ENCODE measurements around the gene ATAD3A.

The ATAD3A gene

DNA sequence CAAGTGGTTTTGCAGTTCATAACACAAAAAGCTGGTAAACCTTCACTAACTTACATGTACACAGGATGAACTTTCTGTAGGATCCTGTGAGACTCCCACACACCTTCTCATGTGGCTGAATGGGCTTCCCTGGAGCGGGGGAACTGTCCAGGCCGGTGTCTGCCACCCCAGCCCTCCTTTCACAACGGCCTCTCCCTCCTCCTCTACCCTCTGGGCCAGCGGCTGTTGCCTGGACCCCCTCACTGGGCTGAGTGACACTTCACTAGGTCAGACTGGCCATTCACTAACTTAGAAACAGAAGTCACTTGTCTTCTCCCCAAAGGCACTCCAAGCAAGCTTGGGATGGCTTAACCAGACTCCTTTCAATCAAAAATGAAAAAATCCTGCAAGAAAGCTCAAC lies 46.6 kb downstream of the ATAD3A start:
- DNase-seq: no peak

DNA sequence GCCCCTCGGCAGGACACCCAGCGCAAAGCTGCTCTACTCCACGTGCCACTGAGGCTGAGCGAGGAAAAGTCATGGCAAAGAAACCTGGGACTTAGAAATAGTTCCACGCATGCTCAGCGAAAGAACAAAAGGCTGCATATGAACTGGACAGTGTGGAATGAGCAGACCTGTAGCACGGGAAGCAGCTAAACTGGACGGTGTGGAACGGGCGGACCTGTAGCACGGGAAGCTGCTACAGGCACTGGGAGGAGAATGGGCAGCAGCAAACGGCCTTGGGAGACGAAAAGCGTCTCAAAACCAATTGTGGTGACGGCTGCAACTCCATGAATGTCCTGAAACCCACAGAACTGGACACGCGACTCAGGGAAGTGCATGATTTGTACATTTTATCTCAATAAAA lies 47.1 kb downstream of the ATAD3A start:
- no peak for DNase-seq

DNA sequence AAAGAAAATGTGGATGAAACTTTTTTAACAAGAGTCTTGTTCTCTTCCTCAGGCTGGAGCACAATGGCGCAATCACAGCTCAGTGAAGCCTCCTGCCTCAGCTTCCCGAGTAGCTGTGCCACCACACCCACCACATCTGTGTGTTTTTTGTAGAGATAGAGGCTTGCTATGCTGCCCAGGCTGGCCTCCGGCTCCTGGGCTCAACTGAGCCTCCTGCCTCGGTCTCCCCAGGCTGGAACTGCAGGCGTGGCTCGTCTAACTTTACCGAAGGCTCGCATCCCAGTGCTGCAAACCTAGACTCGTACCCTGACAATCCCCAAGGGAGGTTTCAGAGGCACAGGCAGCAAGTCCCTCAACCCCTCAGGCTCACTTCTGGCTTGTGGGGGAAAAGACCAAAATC lies 48.2 kb downstream of the ATAD3A start:
- no peak for DNase-seq

DNA sequence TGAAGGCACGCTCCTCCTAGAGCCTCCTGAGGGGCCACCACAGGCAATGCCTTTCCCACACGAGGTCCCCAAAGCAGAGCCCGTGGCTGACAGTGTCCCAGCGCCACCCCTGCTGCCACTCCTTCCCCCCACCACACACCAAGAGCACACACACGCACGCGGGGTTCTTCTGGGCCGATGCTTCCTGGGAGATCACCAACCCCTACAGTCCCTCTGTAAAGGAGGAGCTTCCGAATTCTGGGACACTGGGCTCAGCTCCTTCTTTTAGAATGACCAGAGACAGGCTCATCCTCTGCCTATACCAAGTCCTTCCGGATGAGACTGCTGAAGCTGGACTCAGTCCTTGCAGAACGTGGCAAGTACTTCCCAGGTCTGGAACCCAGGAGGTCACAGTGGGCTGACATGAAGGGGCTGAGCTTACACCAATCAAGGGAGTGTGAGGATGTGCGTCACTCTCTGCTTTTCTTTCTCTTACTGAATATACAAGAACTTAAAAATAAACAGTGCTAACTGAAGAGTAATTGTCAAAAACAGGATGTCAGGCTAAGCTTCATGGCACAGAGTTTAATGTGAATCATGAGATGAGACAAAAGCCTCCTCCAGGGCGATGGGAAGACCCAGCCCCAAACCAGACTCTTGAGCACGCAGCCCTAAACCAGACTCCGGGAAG lies 50.0 kb downstream of the ATAD3A start:
- DNase-seq: no peak

DNA sequence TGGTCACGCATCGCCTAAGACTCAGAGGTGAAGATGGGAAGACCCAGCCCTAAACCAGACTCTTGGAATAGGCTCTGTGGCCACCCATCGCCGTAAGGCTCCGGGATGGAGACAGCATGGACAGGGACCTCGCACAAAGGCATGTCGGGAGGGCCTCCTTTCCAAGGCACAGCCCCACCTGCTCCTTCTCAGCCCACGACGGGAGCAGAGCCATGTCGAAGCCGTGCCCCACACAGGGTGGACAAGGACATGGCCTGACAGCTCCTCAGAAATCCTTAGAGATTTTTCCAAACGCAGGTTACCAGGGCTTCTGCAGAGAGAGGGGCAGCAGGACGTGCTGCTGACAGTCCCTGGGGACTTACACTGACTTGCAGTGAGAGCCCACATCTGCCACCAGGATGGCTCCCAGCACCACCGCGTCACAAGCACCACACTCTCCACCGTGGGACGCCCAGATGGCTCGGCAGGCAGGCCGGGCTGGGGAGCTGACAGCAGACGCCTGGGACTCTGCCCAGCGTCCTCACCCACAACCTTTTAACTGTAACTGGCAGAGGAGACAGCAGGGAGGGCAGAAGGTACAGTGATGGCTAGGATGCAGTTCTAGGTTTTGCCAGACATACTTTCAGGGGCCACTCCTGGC lies 50.7 kb downstream of the ATAD3A start:
- no peak for DNase-seq

DNA sequence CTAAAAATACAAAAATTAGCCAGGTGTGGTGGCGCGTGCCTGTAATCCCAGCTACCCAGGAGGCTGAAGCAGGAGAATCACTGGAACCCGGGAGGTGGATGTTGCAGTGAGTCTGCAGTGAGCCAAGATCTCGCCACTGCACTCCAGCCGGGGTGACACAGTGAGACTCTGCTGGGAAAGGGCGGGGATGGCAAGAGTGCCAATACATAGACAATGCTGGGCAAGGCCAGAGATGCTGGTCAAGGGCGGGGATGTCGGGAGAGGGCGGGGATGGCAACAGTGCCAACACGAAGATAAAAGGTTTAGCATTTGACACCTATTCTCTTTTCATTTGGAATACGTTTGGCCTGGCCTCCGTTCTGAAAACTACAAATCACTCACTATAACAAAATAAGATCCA lies 51.7 kb downstream of the ATAD3A start:
- DNase-seq: no peak

DNA sequence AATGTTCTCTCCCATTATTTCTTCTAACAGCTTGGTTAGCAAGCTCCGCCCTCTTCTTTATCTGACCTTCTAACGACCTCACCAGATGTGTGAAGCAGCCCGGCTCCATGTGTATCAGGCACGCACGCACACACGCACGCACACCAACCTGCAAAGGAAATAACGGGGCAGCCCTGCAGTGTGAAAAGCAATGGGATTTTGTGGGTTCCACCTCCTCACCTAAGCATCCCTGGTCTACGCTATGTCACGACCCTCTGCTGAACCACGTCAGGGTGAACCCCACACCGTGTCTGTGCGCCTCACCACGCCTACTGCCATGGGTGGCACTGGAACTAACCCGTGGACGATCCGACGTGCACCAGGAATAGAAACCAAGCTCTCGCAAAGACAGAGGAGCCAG lies 52.3 kb downstream of the ATAD3A start:
- DNase-seq: no peak

DNA sequence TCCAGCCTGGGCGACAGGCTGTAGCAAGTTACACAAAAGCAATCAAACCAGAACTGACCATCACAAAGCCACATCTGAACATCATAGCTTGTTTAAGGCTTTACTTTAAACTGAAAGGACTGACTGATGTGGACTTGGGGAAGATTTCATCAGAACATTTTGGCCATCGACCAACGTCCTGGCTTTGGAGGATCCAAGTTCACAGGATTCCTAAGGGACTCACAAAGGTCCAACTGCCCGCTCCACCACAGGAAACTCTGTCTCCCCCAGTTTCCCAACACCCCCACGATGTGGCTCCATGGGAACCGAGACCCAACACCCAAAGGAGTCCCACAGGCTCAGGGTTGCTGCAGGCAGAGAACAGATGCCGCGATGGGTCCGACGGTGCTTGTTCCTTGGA lies 53.4 kb downstream of the ATAD3A start:
- DNase-seq: no peak

DNA sequence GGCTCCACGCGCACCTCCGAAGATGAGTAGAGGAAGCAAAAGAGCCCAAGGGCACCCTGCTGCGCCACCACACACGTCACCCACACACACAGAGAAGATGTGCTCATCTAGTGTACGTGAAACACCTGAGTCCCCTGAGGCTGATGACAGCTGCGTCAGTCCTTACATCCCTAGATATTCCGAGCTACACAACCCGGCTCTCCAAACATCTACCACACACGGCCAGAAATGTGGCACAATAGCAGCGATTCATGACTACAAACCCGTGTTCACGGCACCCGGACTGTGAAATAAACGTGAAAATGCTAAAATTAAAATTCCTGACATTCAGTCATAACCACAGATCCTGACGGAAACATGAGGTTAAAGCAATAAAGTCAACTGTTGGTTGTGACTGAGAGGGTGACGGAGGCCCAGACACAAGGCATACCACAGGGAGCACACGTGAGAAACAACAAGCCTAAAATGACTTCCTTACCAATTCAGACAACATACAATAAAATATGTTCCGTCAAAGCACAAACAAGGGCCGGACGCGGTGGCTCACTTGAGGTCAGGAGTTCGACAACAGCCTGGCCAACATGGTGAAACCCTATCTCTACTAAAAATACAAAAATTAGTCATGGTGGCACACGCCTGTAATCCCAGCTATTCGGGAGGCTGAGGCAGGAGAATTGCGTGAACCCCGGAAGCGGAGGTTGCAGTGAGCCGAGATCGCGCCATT lies 55.4 kb downstream of the ATAD3A start:
- DNase-seq: no peak

DNA sequence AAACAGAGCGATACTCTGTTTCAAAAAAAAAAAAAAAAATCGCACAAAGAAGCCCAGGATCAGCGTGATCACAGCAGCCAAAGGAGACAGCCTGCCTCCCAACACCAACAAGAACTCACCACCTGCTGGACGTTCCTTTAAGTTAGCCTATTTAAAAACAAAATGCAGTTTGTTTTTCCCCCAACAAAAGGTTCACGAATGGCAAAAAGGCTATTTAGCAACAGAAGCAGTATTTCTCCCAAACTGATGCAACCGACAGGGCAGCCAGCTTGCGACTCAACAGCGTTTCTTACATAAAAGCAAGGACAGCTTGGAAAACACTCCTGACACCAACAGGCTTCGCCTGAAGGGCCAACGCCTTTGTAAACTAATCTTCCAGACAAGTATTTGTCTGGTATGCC lies 55.9 kb downstream of the ATAD3A start:
- DNase-seq: no peak

DNA sequence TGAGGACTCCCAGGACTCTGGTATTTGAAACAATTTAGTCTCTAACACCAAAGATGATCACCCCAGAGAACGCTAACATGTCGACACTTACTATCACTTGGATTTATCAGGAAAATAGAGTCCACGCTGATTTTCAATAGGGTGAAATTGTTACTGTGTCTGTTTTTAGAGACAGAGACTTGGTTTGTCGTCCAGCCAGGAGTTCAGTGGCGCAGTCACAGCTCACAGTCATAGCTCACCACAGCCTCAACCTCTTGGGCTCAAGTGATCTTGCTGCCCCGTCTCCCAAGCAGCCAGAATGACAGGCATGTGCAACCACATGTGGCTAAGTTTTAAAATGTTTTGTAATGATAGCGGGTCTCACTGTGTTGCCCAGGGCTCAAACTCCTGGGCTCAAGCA lies 57.4 kb downstream of the ATAD3A start:
- DNase-seq: no peak

DNA sequence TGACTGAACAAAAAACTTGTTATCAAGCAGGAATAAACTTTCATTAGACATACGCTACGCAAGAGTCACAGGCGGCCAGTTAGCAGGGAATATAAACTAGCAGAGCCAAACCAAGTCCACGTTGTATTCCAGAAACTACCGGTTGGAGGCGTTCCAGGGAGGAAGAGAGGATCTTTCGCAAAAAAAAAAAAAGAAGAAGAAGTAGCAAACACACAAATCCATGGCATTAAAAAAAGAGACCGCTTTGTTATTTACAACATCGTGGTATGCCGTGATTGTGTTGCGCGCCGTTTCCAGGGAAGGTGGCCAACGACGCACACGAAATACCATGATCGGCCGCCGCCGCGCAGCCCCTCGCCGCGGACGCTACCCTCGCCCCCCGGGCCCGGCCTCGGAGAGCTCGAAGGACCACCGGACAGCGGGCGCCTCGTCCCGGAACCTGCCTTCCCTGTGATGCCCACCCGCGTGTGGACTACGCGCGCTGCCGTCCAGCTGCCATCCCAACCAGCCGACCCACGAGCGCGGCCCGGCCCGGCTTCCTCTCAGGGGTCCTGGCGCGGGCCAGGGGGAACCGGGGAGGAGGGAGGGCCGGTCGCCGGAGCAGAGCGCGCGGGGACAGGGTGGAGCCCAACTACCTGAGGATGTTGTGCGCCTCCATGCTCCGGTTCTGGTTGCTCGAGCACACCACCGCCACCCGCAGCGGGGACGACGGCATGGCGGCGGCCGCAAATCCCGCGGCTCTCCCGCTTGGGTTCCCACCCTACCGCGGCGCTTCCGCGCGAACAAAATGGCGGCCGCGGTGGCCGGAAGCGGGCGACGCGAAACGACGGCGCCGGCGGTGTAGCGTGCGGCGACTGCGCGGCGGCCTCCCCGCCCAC lies 62.1 kb downstream of the ATAD3A start:
- DNase-seq: peak; percentile 92

DNA sequence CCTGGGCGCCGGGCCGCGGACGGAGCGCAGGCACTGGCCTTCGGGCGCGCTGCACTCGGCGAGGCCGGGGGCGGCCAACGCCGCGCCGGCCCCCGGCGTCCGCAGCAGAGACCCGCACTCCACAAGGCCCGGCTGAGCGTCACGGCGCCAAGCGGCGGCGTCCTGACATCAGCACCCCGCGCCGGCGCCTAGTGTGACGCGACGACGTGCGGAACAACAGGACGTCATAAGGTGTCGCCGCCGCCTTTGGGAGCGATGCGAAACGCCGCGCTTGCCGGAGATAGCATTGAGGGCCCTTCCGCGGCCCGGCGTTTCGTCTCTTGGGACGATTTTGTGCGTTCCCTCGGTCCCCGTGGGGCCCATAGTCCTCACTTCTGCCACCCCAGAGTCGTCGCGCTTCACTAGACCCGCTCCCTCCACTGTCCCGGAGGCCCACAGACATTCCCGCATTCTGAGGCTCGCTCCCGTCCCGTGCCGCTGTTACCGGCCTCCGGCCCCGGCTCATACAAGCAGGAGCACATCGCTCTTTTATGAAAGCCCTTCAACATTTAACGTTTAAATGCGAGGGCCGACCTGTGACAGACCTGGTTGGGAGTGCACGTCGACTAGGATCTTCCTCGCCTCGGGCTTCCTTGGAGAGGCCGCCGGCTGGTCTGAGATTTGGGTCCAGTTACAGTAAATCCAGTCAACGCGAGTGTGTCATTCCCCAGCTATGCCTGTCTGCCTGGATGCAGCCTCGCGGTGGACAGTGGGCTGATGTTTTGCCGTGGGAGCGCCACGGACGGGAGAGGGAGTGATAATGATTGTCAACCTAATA lies 63.0 kb downstream of the ATAD3A start, which contains the start of gene SSU72:
SSU72 (minus strand) TSS at position 143 of the 817 bp plus-strand sequence. CDS start 306 bp downstream, outside the sequence.
- peak; percentile 99 for DNase-seq

DNA sequence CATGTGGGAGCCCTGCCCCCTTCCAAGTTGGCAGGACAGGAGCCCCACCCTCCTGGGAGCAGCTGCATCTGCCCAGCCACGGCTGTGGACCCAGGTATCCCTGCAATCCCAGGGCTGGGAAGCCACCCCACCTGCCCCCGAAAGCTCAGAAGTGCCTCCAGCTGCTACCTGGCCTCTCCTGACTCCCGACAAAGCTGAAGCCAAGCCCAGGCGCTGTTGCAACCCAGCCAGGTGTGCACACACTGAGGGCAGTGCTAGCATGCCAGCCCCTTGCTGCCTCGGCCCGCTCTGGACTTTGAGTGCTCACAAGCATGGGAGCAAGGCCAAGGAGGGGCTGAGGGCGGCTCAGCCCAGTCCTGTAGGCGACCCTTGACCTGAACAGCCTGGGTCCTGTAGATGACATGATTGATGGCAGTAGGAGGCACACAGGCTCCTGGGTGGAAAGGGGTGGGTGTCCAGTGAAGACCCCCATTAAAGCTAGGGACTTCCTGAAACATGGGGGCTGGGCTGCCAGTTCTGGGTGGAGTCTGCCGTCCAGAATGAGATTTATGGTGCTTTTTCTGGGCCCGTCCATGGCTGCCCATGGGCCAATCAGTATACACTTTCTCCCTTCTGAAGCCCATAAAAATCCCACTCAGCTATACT lies 65.5 kb downstream of the ATAD3A start:
- peak; percentile 82 for DNase-seq

DNA sequence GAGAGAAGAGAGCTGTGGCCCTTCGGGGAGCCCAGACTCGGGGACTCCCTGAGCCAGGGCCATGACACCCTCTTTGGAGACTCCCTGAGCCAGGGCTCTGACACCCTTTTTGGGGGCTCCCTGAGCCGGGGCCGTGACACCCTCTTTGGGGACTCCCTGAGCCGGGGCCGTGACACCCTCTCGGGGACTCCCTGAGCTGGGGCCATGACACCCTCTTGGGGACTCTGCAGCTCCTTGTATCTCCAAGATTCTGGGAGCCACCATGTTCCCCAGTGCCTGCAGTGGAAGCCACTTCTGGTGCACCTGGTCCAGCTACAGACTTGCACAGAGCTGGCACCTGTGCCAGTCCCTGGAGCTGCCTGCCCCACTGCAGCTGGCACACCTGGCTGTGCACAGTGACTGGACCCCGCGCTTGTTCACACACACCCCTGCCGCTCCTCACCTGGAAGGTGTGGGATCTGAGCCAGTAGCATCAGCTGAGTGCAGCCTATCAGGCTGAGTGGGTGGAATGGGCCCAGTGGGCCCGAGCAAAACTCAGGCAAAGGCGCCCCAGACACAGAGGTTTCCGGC lies 66.5 kb downstream of the ATAD3A start:
- no peak for DNase-seq

DNA sequence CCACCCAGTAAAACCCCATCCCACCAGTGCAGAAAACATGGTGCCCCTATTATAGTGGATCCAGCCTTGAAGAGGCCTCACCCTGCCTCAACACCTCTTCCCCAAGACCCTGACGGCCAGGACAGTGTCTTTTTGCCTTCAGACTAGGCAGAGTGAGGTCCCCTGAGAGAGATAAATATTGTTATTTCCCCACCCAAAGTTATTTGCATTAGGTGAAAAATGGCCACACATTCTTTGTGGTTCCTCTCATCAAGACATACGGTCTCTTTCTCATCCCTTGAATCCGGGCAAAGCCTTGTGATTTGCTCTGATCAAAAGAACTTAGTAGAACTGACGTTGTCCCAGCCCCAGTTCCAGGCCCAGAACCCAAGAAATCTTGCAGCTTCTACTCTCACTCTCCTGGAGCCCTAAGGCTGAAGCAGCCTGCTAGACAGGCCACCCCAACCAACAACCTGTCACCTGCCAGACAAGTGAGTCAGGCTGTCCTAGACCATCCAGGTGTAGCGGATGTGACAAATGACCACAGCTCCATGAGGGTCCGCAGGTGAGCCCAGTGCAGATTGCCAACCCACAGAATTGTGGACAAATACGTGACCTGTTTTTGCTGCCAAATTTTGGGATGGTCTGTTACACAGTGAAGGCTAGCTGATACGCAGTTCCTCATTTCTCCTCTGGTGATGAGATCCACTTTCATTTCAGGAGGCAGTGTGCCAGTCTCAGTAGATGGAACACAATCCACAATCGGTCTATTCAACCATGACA lies 70.8 kb downstream of the ATAD3A start:
- no peak for DNase-seq

DNA sequence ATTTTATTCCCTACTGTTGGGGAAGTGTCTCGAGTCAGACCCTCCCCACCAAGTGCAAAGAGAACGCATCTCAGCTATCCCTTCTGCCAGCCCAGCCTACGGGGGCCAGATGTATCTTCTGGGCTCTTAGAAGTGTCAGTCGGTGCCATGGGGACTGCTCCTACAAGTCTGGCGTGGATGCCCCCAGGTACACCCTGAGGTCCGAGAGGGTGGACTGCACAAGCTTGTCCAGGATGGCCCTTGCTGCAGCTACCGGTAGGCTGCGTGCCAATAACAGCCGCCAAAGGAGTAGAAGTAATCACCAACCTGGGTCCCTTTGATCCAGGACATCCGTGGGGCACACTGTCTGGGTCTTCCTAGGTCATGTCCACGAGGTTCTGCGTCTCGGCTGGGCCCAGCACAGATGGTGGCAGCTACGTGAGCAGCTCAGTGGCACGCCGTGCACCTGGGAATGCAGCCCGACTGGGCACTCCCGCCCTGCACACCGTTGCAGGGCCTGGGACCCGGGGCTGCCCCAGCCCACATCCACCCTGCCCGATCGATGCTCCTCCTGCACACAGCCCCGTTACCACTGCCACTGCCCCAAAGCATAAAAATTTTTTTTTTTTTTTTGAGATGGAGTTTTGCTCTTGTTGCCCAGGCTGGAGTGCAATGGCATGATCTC lies 71.5 kb downstream of the ATAD3A start:
- DNase-seq: no peak

Data from NCI-H510A (cell line).